Activated CD8-positive, alpha-beta memory T cell treated with anti-CD3 and anti-CD28 coated beads, Interleukin-2, amount 50 U/mL, for 24 hours (primary cell): ENCODE data around the gene TMA7B.
"Not testable (repeated sequence)": the region's sequence is repeated elsewhere in the genome, so short reads cannot be mapped to it uniquely, and the experiment has no call there.

ENCODE experiments used
- DNase-seq: peaks from one replicate; pipeline ENCODE4 v3.0.0-alpha.2; 2020; ENCODE audit errors: extremely low read depth

The TMA7B gene

GRCh38 chr22:39932918-39933649 lies 27.1 kb upstream of the TMA7B start:
- DNase-seq = no peak

- DNase-seq = no peak
Measured at GRCh38 chr22:39933741-39934140, 26.5 kb upstream of the TMA7B start.

- DNase-seq = no peak
Measured at GRCh38 chr22:39935116-39935515, 25.1 kb upstream of the TMA7B start.

- no peak for DNase-seq
Measured at GRCh38 chr22:39935612-39936011, 24.6 kb upstream of the TMA7B start.

GRCh38 chr22:39936523-39937145 lies 23.6 kb upstream of the TMA7B start:
- no peak for DNase-seq

GRCh38 chr22:39937906-39938305 lies 22.3 kb upstream of the TMA7B start:
- no peak for DNase-seq

- DNase-seq = no peak
Measured at GRCh38 chr22:39938509-39939111, 21.6 kb upstream of the TMA7B start.

- no peak for DNase-seq
Measured at GRCh38 chr22:39939830-39940229, 20.4 kb upstream of the TMA7B start.

- no peak for DNase-seq
Measured at GRCh38 chr22:39940757-39941305, 19.4 kb upstream of the TMA7B start.

- no peak for DNase-seq
Measured at GRCh38 chr22:39941601-39942000, 18.6 kb upstream of the TMA7B start.

GRCh38 chr22:39942439-39943230 lies 17.6 kb upstream of the TMA7B start:
- no peak for DNase-seq

GRCh38 chr22:39943337-39943736 lies 16.9 kb upstream of the TMA7B start:
- DNase-seq = no peak

- no peak for DNase-seq
Measured at GRCh38 chr22:39943953-39944872, 16.0 kb upstream of the TMA7B start.

- DNase-seq = no peak
Measured at GRCh38 chr22:39946126-39946502, 14.1 kb upstream of the TMA7B start.

- no peak for DNase-seq
Measured at GRCh38 chr22:39946503-39947219, 13.5 kb upstream of the TMA7B start.

- no peak for DNase-seq
Measured at GRCh38 chr22:39947220-39948216, 12.7 kb upstream of the TMA7B start.

GRCh38 chr22:39949964-39950737 lies 10.0 kb upstream of the TMA7B start:
- no peak for DNase-seq

GRCh38 chr22:39951603-39952293 lies 8.4 kb upstream of the TMA7B start:
- DNase-seq = not testable (repeated sequence)
